Measurements from ENCODE around the gene DLST.

Gene DLST

DNA sequence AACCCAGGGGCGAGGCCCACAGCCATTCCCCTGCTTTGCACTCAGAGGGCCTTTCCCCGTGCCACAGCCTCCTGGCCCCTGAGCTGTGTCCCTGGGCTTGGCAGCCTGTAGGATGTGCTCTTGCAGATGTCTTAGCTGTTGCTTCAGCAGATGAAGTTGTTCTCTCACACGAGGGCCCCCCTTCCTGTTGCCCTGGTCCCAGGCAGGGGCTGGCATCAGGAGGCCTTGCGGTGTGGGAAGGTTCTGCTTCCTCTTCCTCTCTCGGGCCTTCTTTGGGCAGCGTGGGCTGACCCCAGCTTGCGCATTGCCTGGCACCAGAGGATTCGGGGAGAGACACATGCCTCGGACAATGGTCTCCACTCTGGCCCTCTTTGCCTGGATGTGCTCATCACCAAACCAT lies 18.4 kb upstream of the DLST start:
- ATAC-seq = no peak
- no peak for TF ChIP-seq OSR1 (CRISPR knock-in tag; IDR thresholded peaks at IDR 0.05)
- no peak for TF ChIP-seq ESRRG (CRISPR knock-in tag; IDR thresholded peaks at IDR 0.05)
- TF ChIP-seq ZFP3 (CRISPR knock-in tag; IDR thresholded peaks at IDR 0.05) = no peak
- TF ChIP-seq, protein P1, sequence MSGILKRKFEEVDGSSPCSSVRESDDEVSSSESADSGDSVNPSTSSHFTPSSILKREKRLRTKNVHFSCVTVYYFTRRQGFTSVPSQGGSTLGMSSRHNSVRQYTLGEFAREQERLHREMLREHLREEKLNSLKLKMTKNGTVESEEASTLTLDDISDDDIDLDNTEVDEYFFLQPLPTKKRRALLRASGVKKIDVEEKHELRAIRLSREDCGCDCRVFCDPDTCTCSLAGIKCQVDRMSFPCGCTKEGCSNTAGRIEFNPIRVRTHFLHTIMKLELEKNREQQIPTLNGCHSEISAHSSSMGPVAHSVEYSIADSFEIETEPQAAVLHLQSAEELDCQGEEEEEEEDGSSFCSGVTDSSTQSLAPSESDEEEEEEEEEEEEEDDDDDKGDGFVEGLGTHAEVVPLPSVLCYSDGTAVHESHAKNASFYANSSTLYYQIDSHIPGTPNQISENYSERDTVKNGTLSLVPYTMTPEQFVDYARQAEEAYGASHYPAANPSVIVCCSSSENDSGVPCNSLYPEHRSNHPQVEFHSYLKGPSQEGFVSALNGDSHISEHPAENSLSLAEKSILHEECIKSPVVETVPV (CRISPR knock-in tag; IDR thresholded peaks at IDR 0.05) = no peak
- TF ChIP-seq, protein P2, sequence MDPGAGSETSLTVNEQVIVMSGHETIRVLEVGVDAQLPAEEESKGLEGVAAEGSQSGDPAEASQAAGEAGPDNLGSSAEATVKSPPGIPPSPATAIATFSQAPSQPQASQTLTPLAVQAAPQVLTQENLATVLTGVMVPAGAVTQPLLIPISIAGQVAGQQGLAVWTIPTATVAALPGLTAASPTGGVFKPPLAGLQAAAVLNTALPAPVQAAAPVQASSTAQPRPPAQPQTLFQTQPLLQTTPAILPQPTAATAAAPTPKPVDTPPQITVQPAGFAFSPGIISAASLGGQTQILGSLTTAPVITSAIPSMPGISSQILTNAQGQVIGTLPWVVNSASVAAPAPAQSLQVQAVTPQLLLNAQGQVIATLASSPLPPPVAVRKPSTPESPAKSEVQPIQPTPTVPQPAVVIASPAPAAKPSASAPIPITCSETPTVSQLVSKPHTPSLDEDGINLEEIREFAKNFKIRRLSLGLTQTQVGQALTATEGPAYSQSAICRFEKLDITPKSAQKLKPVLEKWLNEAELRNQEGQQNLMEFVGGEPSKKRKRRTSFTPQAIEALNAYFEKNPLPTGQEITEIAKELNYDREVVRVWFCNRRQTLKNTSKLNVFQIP (CRISPR knock-in tag; IDR thresholded peaks at IDR 0.05; ENCODE audit: borderline replicate concordance, low read depth) = no peak
- no peak for TF ChIP-seq ZC3H10 (CRISPR knock-in tag; IDR thresholded peaks at IDR 0.05)
- TF ChIP-seq TOX (CRISPR knock-in tag; IDR thresholded peaks at IDR 0.05; ENCODE audit: borderline replicate concordance) = no peak
- no peak for TF ChIP-seq SNAI2 (CRISPR knock-in tag; IDR thresholded peaks at IDR 0.05)
- TF ChIP-seq ZNF565 (CRISPR knock-in tag; conservative IDR thresholded peaks at IDR 0.05; ENCODE audit: low read depth) = no peak
- TF ChIP-seq ZFP30 (CRISPR knock-in tag; IDR thresholded peaks at IDR 0.05) = no peak
- TF ChIP-seq, protein P3, sequence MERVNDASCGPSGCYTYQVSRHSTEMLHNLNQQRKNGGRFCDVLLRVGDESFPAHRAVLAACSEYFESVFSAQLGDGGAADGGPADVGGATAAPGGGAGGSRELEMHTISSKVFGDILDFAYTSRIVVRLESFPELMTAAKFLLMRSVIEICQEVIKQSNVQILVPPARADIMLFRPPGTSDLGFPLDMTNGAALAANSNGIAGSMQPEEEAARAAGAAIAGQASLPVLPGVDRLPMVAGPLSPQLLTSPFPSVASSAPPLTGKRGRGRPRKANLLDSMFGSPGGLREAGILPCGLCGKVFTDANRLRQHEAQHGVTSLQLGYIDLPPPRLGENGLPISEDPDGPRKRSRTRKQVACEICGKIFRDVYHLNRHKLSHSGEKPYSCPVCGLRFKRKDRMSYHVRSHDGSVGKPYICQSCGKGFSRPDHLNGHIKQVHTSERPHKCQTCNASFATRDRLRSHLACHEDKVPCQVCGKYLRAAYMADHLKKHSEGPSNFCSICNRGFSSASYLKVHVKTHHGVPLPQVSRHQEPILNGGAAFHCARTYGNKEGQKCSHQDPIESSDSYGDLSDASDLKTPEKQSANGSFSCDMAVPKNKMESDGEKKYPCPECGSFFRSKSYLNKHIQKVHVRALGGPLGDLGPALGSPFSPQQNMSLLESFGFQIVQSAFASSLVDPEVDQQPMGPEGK (CRISPR knock-in tag; IDR thresholded peaks at IDR 0.05; ENCODE audit: borderline replicate concordance) = no peak
- TF ChIP-seq ISL1 (CRISPR knock-in tag; IDR thresholded peaks at IDR 0.05) = no peak
- TF ChIP-seq RARB (CRISPR knock-in tag; IDR thresholded peaks at IDR 0.05) = no peak
- no peak for TF ChIP-seq ZNF8 (CRISPR knock-in tag; IDR thresholded peaks at IDR 0.05)
- TF ChIP-seq, protein P4, sequence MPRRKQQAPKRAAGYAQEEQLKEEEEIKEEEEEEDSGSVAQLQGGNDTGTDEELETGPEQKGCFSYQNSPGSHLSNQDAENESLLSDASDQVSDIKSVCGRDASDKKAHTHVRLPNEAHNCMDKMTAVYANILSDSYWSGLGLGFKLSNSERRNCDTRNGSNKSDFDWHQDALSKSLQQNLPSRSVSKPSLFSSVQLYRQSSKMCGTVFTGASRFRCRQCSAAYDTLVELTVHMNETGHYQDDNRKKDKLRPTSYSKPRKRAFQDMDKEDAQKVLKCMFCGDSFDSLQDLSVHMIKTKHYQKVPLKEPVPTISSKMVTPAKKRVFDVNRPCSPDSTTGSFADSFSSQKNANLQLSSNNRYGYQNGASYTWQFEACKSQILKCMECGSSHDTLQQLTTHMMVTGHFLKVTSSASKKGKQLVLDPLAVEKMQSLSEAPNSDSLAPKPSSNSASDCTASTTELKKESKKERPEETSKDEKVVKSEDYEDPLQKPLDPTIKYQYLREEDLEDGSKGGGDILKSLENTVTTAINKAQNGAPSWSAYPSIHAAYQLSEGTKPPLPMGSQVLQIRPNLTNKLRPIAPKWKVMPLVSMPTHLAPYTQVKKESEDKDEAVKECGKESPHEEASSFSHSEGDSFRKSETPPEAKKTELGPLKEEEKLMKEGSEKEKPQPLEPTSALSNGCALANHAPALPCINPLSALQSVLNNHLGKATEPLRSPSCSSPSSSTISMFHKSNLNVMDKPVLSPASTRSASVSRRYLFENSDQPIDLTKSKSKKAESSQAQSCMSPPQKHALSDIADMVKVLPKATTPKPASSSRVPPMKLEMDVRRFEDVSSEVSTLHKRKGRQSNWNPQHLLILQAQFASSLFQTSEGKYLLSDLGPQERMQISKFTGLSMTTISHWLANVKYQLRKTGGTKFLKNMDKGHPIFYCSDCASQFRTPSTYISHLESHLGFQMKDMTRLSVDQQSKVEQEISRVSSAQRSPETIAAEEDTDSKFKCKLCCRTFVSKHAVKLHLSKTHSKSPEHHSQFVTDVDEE (CRISPR knock-in tag; IDR thresholded peaks at IDR 0.05) = no peak
- TF ChIP-seq, protein P5, sequence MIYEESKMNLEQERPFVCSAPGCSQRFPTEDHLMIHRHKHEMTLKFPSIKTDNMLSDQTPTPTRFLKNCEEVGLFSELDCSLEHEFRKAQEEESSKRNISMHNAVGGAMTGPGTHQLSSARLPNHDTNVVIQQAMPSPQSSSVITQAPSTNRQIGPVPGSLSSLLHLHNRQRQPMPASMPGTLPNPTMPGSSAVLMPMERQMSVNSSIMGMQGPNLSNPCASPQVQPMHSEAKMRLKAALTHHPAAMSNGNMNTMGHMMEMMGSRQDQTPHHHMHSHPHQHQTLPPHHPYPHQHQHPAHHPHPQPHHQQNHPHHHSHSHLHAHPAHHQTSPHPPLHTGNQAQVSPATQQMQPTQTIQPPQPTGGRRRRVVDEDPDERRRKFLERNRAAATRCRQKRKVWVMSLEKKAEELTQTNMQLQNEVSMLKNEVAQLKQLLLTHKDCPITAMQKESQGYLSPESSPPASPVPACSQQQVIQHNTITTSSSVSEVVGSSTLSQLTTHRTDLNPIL (CRISPR knock-in tag; IDR thresholded peaks at IDR 0.05; ENCODE audit: low read depth) = no peak
- TF ChIP-seq GLIS3 (CRISPR knock-in tag; IDR thresholded peaks at IDR 0.05) = no peak
- no peak for TF ChIP-seq TCF4 (CRISPR knock-in tag; IDR thresholded peaks at IDR 0.05; ENCODE audit: borderline replicate concordance)

DNA sequence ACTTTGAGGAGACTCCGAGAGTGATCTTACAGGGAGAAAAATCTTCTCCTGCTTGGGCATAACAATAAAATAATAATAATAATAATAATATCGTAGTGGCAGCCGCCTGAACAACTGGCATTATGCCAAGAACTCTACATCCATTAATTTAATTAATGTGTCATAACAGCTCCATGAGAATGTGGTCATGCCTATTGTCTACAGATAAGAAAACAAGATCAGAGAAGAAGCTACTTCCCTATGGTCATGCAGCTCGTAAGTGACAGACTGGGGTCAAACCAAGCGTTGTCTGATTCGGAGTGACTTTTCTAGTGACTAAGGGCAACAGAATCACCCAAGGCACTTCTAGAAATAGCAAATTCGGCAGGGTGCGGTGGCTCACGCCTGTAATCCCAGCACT lies 17.5 kb upstream of the DLST start:
- ATAC-seq = no peak
- TF ChIP-seq TOX (CRISPR knock-in tag; IDR thresholded peaks at IDR 0.05; ENCODE audit: borderline replicate concordance) = no peak

DNA sequence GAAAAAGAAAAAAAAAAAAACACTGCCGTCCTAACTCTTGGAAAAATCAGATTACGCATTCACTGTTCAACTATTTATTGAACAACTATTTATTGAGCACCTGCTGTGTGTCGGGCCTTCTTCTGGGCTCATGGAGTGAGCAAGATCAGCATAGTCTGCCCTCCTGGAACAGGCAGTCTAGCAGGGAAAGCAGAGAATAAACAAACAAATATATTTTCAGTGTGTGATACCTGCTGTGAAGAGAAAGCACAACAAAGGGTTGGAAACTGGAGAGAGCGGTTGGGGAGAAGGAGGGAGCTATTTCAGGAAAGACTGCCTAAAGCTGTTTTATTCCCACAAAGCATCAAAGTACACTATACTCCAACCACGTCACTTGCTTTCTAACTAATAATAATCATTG lies 16.6 kb upstream of the DLST start:
- no peak for TF ChIP-seq TOX (CRISPR knock-in tag; IDR thresholded peaks at IDR 0.05; ENCODE audit: borderline replicate concordance)
- no peak for TF ChIP-seq RARB (CRISPR knock-in tag; IDR thresholded peaks at IDR 0.05)
- TF ChIP-seq ZNF70 (CRISPR knock-in tag; IDR thresholded peaks at IDR 0.05) = no peak
- TF ChIP-seq ISL1 (CRISPR knock-in tag; IDR thresholded peaks at IDR 0.05) = no peak
- TF ChIP-seq ZFP30 (CRISPR knock-in tag; IDR thresholded peaks at IDR 0.05) = no peak
- TF ChIP-seq OSR1 (CRISPR knock-in tag; IDR thresholded peaks at IDR 0.05) = no peak
- TF ChIP-seq ZC3H10 (CRISPR knock-in tag; IDR thresholded peaks at IDR 0.05) = no peak
- TF ChIP-seq SNAI2 (CRISPR knock-in tag; IDR thresholded peaks at IDR 0.05) = no peak
- TF ChIP-seq, protein P3 (CRISPR knock-in tag; IDR thresholded peaks at IDR 0.05; ENCODE audit: borderline replicate concordance) = no peak
- TF ChIP-seq ZNF8 (CRISPR knock-in tag; IDR thresholded peaks at IDR 0.05) = no peak
- TF ChIP-seq, protein P2 (CRISPR knock-in tag; IDR thresholded peaks at IDR 0.05; ENCODE audit: borderline replicate concordance, low read depth) = no peak
- TF ChIP-seq, protein P1 (CRISPR knock-in tag; IDR thresholded peaks at IDR 0.05) = no peak
- TF ChIP-seq ARNTL (CRISPR knock-in tag; IDR thresholded peaks at IDR 0.05; ENCODE audit: borderline replicate concordance, low read depth) = no peak
- no peak for TF ChIP-seq ESRRG (CRISPR knock-in tag; IDR thresholded peaks at IDR 0.05)

More for the DNA sequence above, 16.6 kb upstream of the DLST start:
- ATAC-seq = no peak

Measured in SK-N-SH treated with all-trans-retinoic acid at 6 μM for 48 hours (cell line).